Left colon (tissue), 2 donors: ENCODE results near the gene COL4A2. TPM values are rescaled to one million over a fixed set of nuclear protein-coding genes. Genes with fewer than 3 reads are reported as not detected.
A peak's percentile ranks its signal among the peaks of the same experiment; 100 is the strongest.

Experiments
- ATAC-seq: fragments of 200-7000 bp; cut with Tn5 transposase; one replicate; pipeline ENCODE4 v1.9.1; 2020; ENCODE audit warnings: mild to moderate bottlenecking, moderate library complexity
- DNase-seq, 2 donors: peaks; one replicate each; pipeline ENCODE4 v3.0.0-alpha.2; 2020
- intact Hi-C, 2 donors: fragments of 100-400 bp; cut with DNase I in 1 of 2; cut with micrococcal nuclease in 1 of 2; formaldehyde crosslinking; loops; one replicate each; pipeline versions ENCODE4 v1.11.2 to v1.14.0; 2022; cut with DNase I, micrococcal nuclease
- total RNA-seq, 2 donors: library from RNA; stranded (reverse); fragmentation: NEBNext Ultra II Directional; extraction: Animal tissue kit (Norgen Biotek cat#: 25700); gene quantifications; one replicate each; pipeline ENCODE4 v1.2.1, GENCODE V29; 2021
- donor health status: DM: no; HTN: no; CAD: no.
- donor health status: DM: yes; HTN: yes; CAD: no.

COL4A2 gene
- total RNA-seq, 2 donors from 2014 or later, result 35.3 to 79.7 TPM

DNA sequence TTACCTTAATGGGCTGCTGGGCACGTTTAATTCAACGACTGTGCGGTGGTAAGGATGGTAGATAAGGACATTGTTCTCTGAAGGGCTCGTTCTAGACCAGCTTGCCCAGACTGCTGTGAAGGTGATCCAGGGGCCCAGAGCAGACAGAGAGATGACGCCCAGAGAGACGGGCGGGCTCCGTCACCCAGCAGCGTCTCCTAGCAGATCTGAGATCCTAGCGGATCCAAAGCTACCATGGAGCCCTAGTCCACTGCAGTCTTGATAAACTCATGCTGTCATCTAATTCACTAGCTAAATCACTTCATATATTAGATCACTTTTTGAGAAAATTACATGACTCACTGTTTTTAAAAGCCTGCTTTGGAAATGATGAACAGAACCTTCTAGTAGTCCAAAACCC, 21.5 kb downstream of the COL4A2 start:
- no peak for ATAC-seq
- no peak for DNase-seq
- intact Hi-C loops, result loop anchor here in 1 of 2 donors (10.0 kb wide), 1 partner anchor 94 kb away; no protein-coding TSS in a partner anchor

DNA sequence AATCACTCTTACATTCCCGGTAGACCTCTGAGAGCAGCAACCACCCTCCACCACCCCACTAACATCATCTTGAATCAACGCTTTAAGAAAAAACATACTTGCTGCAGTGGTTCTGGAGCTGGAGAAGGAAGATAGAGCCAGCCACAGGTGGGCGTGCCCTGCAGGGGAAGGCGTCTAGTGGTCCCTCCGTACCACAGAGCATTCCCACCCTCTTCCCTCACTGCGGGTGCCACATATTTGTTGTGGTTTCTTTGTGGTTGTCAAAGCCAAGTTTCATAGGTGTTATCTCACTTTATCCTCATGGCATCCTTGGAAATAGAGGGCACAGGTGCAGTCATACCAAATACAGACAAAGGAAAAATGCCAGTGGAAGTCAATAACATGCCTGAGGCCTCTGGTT, 22.2 kb downstream of the COL4A2 start:
- intact Hi-C loops, result loop anchor here in 1 of 2 donors (10.0 kb wide), 1 partner anchor 94 kb away; no protein-coding TSS in a partner anchor
- DNase-seq, result no peak
- no peak for ATAC-seq

DNA sequence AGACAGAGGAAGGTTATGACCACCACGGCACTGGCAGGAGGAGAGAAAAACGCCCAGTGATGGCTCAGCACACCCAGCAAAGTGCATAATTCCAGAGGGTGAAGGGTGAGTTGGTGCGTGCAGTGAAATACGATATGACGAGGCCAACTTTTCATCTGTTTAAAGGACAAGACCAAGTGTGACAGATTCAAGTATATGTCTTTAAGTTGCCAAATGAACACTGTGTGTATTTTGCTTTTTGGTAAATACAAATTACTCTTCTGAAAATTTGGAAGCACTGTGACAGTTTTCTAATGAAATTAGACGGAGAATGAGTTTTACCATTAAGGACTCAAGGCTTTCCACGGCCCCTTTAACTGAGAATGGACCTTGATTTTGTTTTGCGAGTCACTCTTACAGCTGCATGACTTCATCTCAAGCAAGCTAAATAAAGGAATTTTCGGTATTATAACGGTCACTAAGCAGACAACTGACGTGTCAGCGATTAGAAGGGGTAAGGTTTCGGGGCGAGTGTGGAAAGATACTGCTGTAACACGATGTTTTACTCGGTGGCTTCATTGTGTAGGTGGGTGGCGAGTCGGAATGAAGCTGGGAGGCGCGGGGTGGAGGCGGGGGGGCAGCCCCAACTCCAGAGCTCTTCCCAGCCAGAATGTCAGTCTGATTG, 22.8 kb downstream of the COL4A2 start:
- intact Hi-C loops, result loop anchor here in 1 of 2 donors (10.0 kb wide), 1 partner anchor 95 kb away; no protein-coding TSS in a partner anchor
- DNase-seq, result no peak
- ATAC-seq, result no peak

GRCh38 chr13:110330491-110331011, 23.5 kb downstream of the COL4A2 start:
- DNase-seq, result no peak
- ATAC-seq, result no peak
- intact Hi-C loops, result no loop called here

GRCh38 chr13:110331362-110331761, 24.3 kb downstream of the COL4A2 start:
- intact Hi-C loops, result no loop called here
- DNase-seq, result no peak
- ATAC-seq, result no peak

DNA sequence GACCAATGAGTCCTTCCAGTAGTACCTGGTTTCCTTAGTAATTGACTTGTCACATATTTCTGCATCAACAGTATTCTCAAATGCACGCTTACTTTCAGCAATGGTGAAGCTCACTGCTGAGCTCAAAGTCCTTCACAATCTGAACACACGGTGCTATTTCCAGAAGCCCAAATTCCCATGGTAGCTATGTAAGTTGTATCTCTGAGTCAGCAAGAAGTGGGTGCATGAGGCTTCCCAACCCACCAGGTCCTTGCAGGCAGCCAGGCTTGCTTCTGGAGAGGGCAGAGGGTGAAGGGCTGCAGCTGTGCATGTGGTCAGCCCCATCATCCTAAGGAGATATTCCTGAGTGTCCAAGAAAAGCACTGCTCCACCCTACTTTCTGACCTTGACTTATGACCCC, 25.7 kb downstream of the COL4A2 start:
- DNase-seq (no peak), ATAC-seq (no peak)
- intact Hi-C loops, result no loop called here

DNA sequence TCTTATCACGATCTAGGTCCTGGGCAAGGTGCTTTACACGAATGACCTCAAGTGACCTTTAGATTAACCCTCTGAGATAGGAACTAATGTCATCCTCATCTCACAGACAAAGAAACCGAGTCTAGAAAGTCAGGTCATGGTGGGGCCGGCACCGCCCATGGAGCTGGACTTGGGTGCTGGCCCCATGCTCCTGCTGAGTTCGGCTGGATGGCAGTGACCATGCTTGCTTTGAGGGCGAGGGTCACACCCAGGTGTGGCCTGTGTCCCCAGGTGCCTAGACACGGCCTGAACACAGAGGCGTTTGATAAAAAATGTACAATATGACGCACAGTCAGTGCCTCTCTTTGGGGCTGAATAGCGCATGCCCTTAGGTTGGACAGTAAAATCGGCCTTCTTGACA, 26.8 kb downstream of the COL4A2 start:
- intact Hi-C loops, result no loop called here
- ATAC-seq (no peak), DNase-seq (no peak)

DNA sequence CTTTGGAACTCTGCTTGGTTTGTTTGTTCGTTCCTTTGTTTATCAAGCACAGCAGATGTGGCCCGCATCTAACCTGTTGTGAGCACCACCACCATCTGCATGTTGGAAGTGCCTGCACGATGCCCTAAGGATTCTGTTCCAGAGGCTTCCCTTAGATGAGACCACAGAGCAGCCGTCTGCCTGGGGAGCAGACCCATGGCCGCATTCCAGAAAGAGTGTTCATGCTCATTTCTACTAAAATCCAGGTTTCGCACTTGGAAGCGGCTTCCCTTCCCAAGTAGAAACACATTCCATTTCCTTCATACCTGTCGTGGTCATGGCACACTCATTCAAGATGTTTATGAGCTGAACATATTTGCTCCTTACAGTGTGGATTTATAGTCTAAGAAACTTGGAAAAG, 27.2 kb downstream of the COL4A2 start:
- intact Hi-C loops, result no loop called here
- DNase-seq, result no peak
- ATAC-seq, result no peak

DNA sequence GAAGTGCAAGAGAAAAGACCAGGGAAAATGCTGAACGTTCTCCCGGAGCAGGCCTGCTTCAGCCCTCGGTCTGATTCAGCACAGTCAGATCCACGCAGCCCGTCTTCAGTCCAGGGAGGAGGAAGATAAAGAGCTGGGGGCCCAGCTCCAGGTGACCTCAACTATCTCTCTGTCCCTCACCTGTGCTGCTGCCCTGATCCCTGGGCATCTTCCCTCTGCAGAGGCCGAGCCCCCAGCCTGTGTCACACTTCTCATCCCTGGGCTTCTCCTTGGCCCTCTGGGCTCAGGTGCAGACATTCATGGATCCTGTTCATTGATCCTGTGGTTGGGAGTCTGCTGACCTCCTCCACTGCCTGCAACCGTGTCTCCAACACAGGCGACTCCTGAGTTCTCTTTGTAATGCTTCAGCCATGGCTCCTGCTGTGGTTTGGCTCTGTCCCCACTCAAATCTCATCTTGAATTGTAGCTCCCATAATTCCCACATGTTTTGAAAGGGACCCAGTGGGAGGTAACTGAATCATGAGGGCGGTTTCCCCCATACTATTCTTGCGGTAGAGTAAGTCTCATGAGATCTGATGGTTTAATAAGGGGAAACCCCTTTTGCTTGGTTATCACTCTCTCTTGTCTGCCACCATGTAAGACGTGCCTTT, 27.9 kb downstream of the COL4A2 start:
- ATAC-seq (no peak), DNase-seq (no peak)
- intact Hi-C loops, result no loop called here

DNA sequence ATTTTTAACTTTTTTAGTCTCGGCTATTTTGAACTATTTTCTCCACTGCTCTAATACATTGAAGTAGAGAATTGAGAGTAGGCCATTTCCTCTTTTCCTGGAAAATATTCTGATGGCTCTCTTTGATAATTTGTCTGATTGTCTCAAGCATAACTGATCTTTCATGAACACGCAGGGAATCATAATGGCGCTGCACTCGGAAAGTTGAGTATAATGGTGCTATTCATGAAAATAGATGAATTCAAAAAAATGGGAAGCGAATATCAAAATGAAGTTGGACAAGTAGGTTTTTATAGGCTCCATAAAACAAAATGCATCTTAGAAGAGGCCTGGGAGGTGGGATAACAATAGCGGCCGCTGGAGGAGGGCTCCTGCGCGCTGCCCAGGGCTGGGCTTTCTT, 29.0 kb downstream of the COL4A2 start:
- intact Hi-C loops, result no loop called here
- ATAC-seq (no peak), DNase-seq (no peak)

GRCh38 chr13:110336681-110337080, 29.6 kb downstream of the COL4A2 start:
- no peak for ATAC-seq
- intact Hi-C loops, result no loop called here

GRCh38 chr13:110337247-110337646, 30.2 kb downstream of the COL4A2 start:
- ATAC-seq, result no peak
- intact Hi-C loops, result no loop called here
- DNase-seq, result no peak

More at GRCh38 chr13:110336681-110337080, 29.6 kb downstream of the COL4A2 start:
- no peak for DNase-seq

DNA sequence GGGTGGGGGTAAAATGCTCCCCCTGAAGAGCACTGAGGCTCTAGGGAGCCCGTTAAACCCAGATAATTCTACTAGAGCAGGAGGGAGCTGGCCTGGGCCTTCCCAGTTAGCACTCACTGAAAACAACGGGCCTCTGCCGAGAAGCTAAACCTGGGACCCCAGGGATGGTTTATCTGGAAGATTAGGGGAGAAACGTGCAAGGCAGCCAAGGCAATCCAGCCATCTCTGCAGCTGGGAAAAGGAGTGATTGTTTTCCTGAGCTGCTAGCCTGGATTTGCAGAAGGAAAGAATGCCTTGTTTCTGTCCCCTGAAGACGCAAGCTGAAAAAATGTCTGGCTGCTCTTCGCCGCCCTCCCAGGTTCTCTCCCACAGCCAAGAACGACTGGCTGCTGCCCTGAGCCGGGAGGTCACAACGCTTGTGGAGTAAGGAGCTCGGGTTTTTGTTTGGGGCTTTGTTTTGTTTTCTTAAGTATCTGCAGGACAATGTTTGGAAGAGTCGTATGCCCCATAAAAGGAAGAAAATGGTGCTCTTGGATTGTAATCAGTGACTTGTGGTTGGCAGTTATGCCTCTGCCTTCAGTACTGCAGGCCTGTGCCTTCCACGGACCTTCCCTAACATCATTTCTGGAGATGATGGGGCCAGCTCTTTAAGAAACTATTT, 31.5 kb downstream of the COL4A2 start:
- intact Hi-C loops, result no loop called here
- DNase-seq (no peak), ATAC-seq (no peak)

- DNase-seq (no peak), ATAC-seq (no peak)
- intact Hi-C loops, result no loop called here
Observed at GRCh38 chr13:110339263-110339662, 32.2 kb downstream of the COL4A2 start.

GRCh38 chr13:110339975-110340550, 33.0 kb downstream of the COL4A2 start:
- intact Hi-C loops, result no loop called here
- DNase-seq (no peak), ATAC-seq (no peak)

GRCh38 chr13:110340812-110341444, 33.8 kb downstream of the COL4A2 start:
- intact Hi-C loops, result no loop called here
- ATAC-seq (peak; percentile 12), DNase-seq (peak; percentile 64 to 80)

- ATAC-seq (no peak), DNase-seq (no peak)
- intact Hi-C loops, result no loop called here
Observed at GRCh38 chr13:110341445-110342244, 34.6 kb downstream of the COL4A2 start.

DNA sequence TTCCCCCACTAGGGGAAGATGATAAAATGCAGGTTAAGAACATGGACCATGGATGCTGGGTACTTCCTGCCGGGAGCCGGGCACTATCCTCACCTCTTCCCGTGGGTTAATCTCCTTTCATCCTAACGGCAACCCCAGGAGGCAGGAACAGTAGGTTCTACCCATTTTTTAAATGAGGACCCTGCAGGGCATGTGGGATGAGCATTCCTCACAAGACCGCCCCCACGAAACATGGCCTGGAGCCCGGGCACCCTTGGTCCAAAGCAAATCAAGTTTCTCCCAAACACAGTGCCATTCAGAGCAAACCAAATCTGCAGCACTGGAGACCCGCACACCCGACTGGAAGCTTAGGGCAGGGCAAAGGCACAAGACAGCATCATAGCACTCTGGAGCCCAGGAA, 35.4 kb downstream of the COL4A2 start:
- intact Hi-C loops, result no loop called here
- no peak for ATAC-seq
- DNase-seq, result no peak
